Hepatocyte (in vitro differentiated cells): ENCODE results near the gene SPATA6L. TPM values are rescaled to one million over a fixed set of nuclear protein-coding genes. Genes with fewer than 3 reads are reported as not detected.
A peak's percentile ranks its signal among the peaks of the same experiment; 100 is the strongest.

Source experiments
- DNase-seq: peaks from one replicate; pipeline ENCODE4 v3.0.0-alpha.2; 2016; ENCODE audit warnings: low spot score
- H2AFZ ChIP-seq: fragments of 200-600 bp; sonication (generic); 2 replicates; pipeline ENCODE4 v1.6.0; 2016; ENCODE audit warnings: antibody characterized with exemption, mild to moderate bottlenecking
- H3K27ac ChIP-seq: fragments of 200-600 bp; sonication (generic); 2 replicates; pipeline ENCODE4 v1.5.1; 2016; ENCODE audit warnings: mild to moderate bottlenecking
- H3K27me3 ChIP-seq: fragments of 200-600 bp; sonication (generic); 2 replicates; pipeline ENCODE4 v1.6.1; 2016
- H3K36me3 ChIP-seq: fragments of 200-600 bp; sonication (generic); replicated peaks from 2 replicates; pipeline ENCODE4 v1.5.1; 2016; ENCODE audit warnings: low read depth; ENCODE audit not compliant: insufficient read depth
- H3K4me1 ChIP-seq: fragments of 200-600 bp; sonication (generic); 2 replicates; pipeline ENCODE4 v1.5.1; 2016; ENCODE audit warnings: mild to moderate bottlenecking, moderate library complexity; ENCODE audit not compliant: insufficient read depth
- H3K4me2 ChIP-seq: fragments of 200-600 bp; sonication (generic); 2 replicates; pipeline ENCODE4 v1.6.0; 2016
- H3K4me3 ChIP-seq: fragments of 200-600 bp; sonication (generic); 2 replicates; pipeline ENCODE4 v1.5.1; 2016; ENCODE audit warnings: mild to moderate bottlenecking
- H3K79me2 ChIP-seq: fragments of 200-600 bp; sonication (generic); 2 replicates; pipeline ENCODE4 v1.6.0; 2017; ENCODE audit warnings: mild to moderate bottlenecking
- H3K9me2 ChIP-seq: fragments of 200-600 bp; sonication (generic); replicated peaks from 2 replicates; pipeline ENCODE4 v1.6.0; 2017; ENCODE audit warnings: mild to moderate bottlenecking; ENCODE audit not compliant: insufficient read depth
- H3K9me3 ChIP-seq: fragments of 200-600 bp; sonication (generic); 2 replicates; pipeline ENCODE4 v1.5.1; 2016; ENCODE audit warnings: low read depth, mild to moderate bottlenecking
- H4K20me1 ChIP-seq: fragments of 200-600 bp; sonication (generic); 2 replicates; pipeline ENCODE4 v1.6.0; 2016; ENCODE audit warnings: mild to moderate bottlenecking; ENCODE audit not compliant: insufficient read depth, poor library complexity, severe bottlenecking
- CTCF ChIP-seq: fragments of 200-600 bp; sonication (generic); IDR thresholded peaks from 2 replicates; pipeline ENCODE4 v1.5.1; 2016; ENCODE audit warnings: antibody characterized with exemption, mild to moderate bottlenecking; ENCODE audit not compliant: poor library complexity
- EZH2 ChIP-seq: fragments of 200-600 bp; sonication (generic); IDR thresholded peaks from 2 replicates; pipeline ENCODE4 v1.6.1; 2016; ENCODE audit warnings: antibody characterized with exemption, mild to moderate bottlenecking, borderline replicate concordance
- EZH2phosphoT487 ChIP-seq: fragments of 200-600 bp; sonication (generic); IDR thresholded peaks from one replicate; pipeline ENCODE4 v1.6.1; 2018; ENCODE audit warnings: antibody characterized with exemption, mild to moderate bottlenecking, low read depth, moderate library complexity; ENCODE audit not compliant: unreplicated experiment, severe bottlenecking
- WGBS: methylation state at CpG from one replicate; pipeline ENCODE4 v1.1.6; 2016; ENCODE audit warnings: low lambda C conversion rate; ENCODE audit errors: missing lambda C conversion rate; 5-methylcytosine and 5-hydroxymethylcytosine counted together
- polyA plus RNA-seq: library from polyadenylated mRNA; unstranded; fragments of >200 nt; fragmentation: Nextera tagmentation; extraction: Ambion mirVana; gene quantifications from 2 replicates; pipeline ENCODE4 v1.2.1, GENCODE V29; 2016
- total RNA-seq: library from RNA; depleted of rRNA; stranded (reverse); fragments of >200 nt; gene quantifications from 2 replicates; pipeline ENCODE4 v1.2.3, GENCODE V29; 2014

Gene SPATA6L
- total and polyA plus RNA-seq, 2 experiments from 2014 or later: 2.0 to 2.5 TPM

GRCh38 chr9:4668604-4669003 is 2.3 kb upstream of the SPATA6L start:
- Histone ChIP-seq H3K9me3 (no peaks in the 10 kb centered on the region), H3K9me2 (no peaks in the 10 kb centered on the region), H3K36me3 (no peaks in the 10 kb centered on the region), H3K27ac (no peak overlapping the region), H3K79me2 (peaks cover 15% of the 10 kb centered on the region), H4K20me1 (no peaks in the 10 kb centered on the region), H3K4me2 (no peak overlapping the region), H3K4me1 (peaks cover 17% of the 10 kb centered on the region), H3K27me3 (no peaks in the 10 kb centered on the region), H3K4me3 (no peak overlapping the region), H2AFZ (no peak overlapping the region)
- 87% methylated on average over 2 of the region's 2 CpGs for WGBS
- no peak for DNase-seq
- TF ChIP-seq CTCF (no peak), EZH2 (no peak), EZH2phosphoT487 (no peak)

DNA sequence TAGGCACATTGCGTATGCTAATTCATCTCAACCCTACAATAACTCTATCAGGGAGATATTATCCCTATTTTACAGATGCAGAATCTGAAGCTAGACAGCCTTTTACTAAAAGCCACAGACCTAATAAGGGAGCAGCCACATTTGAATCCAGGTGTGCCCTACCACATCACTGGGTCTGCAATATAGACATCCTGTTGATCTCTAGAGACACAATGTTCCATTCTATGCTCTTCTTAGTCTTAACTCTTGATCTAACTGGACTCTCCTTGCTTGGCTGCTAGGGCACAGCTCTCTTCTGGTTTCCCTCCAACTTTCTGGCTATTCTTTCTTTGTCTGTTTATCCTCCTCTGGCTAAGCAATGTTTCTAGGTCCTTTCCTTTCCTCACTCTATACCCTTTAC is 1.4 kb upstream of the SPATA6L start:
- TF ChIP-seq EZH2phosphoT487 (no peak), EZH2 (no peak), CTCF (no peak)
- Histone ChIP-seq H3K9me3 (no peaks in the 10 kb centered on the region), H3K79me2 (peaks cover 22% of the 10 kb centered on the region), H3K9me2 (no peaks in the 10 kb centered on the region), H3K4me1 (peaks cover 24% of the 10 kb centered on the region), H3K36me3 (no peaks in the 10 kb centered on the region), H3K4me2 (no peak overlapping the region), H3K27ac (no peak overlapping the region), H4K20me1 (no peaks in the 10 kb centered on the region), H3K4me3 (no peak overlapping the region), H3K27me3 (no peaks in the 10 kb centered on the region), H2AFZ (no peak overlapping the region)
- 92% methylated on average over 1 of the region's 1 CpG for WGBS
- DNase-seq: no peak

GRCh38 chr9:4665357-4665756 is 923 bp downstream of the SPATA6L start:
- WGBS: 91% methylated on average over 2 of the region's 2 CpGs
- TF ChIP-seq EZH2 (no peak), CTCF (no peak), EZH2phosphoT487 (no peak)
- Histone ChIP-seq H3K4me3 (no peak overlapping the region), H3K9me2 (no peaks in the 10 kb centered on the region), H3K27me3 (no peaks in the 10 kb centered on the region), H3K4me2 (peak overlapping the region; percentile 93), H3K27ac (peak overlapping the region; percentile 76), H3K4me1 (peaks cover 30% of the 10 kb centered on the region), H3K79me2 (peaks cover 25% of the 10 kb centered on the region), H2AFZ (no peak overlapping the region), H4K20me1 (no peaks in the 10 kb centered on the region), H3K36me3 (no peaks in the 10 kb centered on the region), H3K9me3 (no peaks in the 10 kb centered on the region)
- no peak for DNase-seq

DNA sequence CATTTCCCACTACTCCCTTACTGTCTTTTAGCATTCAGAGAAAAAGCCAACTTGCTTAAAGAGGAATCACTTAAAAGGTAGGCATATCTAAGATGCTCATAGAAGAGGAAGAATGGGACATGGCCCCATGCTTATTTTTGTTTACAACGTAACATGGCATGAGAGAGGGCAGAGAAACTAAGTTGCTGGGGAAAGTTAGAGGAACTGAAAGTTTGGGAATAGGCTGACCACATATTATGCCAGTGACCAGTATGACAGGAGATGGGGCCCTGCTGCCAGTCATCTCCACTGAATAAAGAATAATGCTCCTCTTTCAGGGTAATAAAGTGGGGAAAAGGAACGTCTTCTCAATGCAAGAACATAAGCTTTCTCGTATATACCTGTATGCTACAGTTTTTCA is 2.3 kb downstream of the SPATA6L start:
- H3K4me3 ChIP-seq: no peak overlapping the region

More for the DNA sequence above, 2.3 kb downstream of the SPATA6L start:
- peaks cover 30% of the 10 kb centered on the region for H3K4me1 ChIP-seq
- H3K36me3 ChIP-seq: no peaks in the 10 kb centered on the region
- TF ChIP-seq EZH2: no peak
- no peak for TF ChIP-seq CTCF
- no peak for TF ChIP-seq EZH2phosphoT487
- H2AFZ ChIP-seq: no peak overlapping the region
- peak overlapping the region; percentile 96 for H3K27ac ChIP-seq
- peak overlapping the region; percentile 93 for H3K4me2 ChIP-seq
- H3K79me2 ChIP-seq: peaks cover 25% of the 10 kb centered on the region
- no peaks in the 10 kb centered on the region for H3K27me3 ChIP-seq
- no peak for DNase-seq
- no peaks in the 10 kb centered on the region for H3K9me3 ChIP-seq
- WGBS: 84% methylated on average over 3 of the region's 3 CpGs
- no peaks in the 10 kb centered on the region for H4K20me1 ChIP-seq
- no peaks in the 10 kb centered on the region for H3K9me2 ChIP-seq
